ENCODE measurements around the gene MCOLN2.
"Not testable (repeated sequence)": the region's sequence is repeated elsewhere in the genome, so short reads cannot be mapped to it uniquely, and the experiment has no call there.

Gene MCOLN2

GRCh38 chr1:84996846-84997666 is at the start of gene MCOLN2:
Gene MCOLN2, minus strand, starts transcription at chr1:84997113. Its CDS starts 241 bp downstream, at chr1:84996872.
- peak in 1 of 2 donors; percentile 30 for DNase-seq

GRCh38 chr1:85042413-85042812 is 45.5 kb upstream of the MCOLN2 start:
- DNase-seq, result no peak

GRCh38 chr1:85041793-85042192 is 44.9 kb upstream of the MCOLN2 start:
- DNase-seq, result no peak

DNA sequence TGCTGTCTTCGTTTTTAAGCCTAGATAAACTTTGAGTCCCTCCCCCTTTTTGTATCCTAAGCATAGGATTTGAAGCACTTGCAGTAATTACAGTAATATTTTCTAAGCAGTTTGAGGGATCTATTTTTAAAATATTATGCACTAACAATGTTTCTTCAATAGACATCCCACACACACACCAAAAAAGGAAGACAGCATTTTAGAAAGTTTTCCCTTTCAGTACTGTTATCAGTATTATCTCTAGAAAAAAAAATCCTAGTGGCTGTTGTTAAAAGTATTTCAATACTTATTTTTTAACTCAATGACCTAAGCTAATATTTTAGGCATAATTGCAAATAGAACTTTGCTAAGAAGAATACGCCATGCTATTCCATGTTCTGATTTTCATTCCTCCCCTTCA is 36.3 kb upstream of the MCOLN2 start:
- DNase-seq, result no peak

DNA sequence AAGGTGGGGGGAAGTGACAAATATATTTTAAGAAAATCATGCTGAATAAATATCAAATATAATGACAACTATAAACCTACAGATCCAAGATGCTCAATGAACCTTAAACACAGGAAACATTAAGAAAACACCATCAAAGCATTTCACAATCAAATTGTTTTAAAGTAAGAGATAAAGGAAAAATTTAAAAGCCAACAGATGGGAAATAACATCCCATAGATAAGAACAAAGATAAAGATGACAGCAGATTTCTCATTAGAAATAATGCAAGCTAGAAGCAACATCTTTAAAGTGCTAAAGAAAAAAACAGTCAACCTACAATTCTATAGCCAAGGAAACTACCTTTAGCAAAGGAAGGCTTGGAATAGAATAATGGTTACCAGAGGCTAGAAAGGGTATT is 33.6 kb upstream of the MCOLN2 start:
- DNase-seq, result no peak

- no peak for DNase-seq
Measured at GRCh38 chr1:85028151-85028550, 31.2 kb upstream of the MCOLN2 start.

GRCh38 chr1:85027242-85027983 is 30.5 kb upstream of the MCOLN2 start:
- DNase-seq, result no peak

GRCh38 chr1:85025940-85026339 is 29.0 kb upstream of the MCOLN2 start:
- DNase-seq, result no peak

GRCh38 chr1:85024736-85025135 is 27.8 kb upstream of the MCOLN2 start:
- no peak for DNase-seq

DNA sequence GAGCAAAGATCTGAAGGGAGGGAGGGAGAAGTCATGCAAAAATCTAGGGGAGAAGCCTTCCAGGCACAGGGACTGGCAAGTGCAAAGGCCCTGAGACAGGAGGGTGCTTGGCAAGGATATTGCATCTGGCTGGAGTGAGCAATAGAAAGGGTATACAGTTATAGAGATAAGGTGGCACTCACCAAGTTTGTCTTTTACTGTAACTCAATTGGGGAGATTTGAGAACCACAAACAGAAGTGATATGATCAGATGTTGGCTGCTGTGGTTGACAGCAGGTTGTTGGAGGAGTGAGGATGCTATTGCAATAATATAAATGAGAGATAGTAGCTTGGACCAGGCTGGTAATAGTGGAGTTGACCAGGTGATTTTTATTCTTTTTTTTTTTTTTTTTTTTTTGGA is 25.8 kb upstream of the MCOLN2 start:
- no peak for DNase-seq

DNA sequence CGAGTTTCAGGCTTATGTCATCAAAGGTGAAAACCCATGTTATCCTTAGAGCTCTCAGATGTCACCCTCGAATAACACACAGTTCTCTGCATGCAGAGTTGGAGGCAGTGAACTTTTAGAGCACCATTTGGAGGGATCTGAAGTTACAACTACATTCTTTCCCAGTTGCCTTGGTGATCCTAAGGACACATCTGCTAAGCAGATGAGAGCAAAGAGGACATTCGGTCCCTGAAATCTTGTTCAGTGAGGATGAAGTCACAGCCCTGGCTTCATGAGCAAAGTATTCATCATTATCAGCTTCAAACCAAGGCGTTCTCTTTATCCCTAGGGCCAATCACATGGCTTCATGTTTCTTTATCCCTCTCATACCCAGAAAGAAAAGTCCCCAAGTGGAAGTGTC is 23.1 kb upstream of the MCOLN2 start:
- DNase-seq, result no peak

DNA sequence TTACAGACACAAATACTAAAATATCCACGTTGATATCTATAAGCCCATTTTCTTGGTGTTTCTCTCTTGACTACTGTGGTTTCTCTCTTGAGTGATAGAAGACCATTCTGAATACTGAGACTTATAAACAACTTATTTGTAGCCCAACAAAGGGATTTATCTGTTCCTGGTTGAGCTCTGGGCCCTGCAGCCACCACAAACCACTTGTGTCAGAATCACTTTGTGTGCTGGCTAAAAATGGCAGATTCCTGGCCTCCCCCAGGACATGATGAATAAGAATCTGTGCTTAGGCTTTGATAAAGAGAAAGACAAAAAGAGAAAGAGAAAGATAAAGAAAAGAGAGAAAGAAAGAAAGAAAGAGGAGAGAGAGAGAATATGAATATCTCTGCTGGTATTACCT is 18.9 kb upstream of the MCOLN2 start:
- no peak for DNase-seq

GRCh38 chr1:85005641-85006040 is 8.7 kb upstream of the MCOLN2 start:
- DNase-seq, result not testable (repeated sequence)

- DNase-seq, result no peak
Measured at GRCh38 chr1:85001742-85002141, 4.8 kb upstream of the MCOLN2 start.

DNA sequence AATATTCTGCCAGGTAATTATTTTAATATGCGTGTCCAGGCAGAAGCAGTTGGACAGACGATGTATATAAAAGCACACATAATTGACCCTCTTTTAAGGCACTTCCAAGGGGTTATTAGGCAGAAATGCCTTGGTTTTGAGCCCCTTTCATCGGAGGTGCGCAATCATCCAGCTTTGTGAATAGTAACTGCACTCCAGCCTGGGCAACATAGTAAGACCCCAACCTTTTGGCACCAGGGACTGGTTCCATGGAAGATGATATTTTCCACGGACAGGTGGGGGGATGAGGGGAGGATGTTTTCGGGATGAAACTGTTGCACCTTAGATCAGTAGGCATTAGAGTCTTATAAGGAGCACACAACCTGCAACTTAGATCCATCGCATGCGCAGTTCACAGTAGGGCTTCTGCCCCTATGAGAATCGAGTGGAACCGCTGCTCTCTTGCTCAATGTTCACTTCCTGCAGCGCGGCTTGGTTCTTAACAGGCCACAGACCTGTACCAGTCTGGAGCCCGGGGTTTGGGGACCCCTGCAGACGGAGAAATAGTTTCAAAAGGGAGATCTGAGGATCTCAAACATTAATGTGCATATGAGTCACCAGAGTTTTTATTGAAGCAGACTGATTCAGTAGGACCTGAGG is 1.8 kb upstream of the MCOLN2 start:
- no peak for DNase-seq

- DNase-seq, result no peak
Measured at GRCh38 chr1:84997667-84998600, 1.0 kb upstream of the MCOLN2 start.

DNA sequence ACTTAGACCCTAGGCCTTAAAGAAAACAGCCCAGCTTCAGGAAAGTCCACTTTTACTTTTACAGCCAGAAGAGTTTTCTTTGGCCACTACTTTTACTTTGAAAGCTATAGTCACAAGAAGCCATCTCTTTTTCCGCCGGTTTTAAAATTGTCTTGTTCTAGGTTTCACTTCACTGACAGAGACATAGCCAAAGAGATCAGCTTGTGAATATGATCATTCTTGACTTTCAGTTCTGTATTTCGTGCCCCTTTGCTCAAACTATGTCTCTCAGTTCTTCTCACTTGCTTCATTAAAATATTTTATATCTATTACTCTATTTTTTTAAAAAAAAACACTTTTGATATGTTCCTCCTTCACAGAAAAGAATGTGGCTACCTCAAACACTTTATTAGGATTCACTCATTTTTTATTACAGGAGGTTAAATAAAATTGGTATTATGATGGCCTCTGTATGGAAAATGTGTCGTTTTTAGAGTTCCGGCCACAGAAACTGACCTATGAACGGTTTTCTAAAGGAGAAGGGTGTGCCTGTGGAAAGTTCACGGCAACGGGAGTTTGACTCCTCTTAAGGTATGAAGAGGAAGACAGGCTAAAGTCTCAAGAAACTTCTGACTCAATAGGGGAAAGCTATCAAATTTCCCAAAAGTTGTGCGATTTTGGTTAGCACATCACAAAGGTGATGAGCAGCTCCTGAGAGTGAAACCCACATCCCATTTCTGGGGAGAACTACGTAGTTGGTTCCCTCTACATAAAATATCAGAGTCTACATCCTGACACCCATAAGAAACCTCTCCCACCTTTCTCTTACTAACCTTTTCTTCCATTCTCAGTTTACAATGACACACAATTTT is 1.2 kb downstream of the MCOLN2 start:
- DNase-seq, result no peak

DNA sequence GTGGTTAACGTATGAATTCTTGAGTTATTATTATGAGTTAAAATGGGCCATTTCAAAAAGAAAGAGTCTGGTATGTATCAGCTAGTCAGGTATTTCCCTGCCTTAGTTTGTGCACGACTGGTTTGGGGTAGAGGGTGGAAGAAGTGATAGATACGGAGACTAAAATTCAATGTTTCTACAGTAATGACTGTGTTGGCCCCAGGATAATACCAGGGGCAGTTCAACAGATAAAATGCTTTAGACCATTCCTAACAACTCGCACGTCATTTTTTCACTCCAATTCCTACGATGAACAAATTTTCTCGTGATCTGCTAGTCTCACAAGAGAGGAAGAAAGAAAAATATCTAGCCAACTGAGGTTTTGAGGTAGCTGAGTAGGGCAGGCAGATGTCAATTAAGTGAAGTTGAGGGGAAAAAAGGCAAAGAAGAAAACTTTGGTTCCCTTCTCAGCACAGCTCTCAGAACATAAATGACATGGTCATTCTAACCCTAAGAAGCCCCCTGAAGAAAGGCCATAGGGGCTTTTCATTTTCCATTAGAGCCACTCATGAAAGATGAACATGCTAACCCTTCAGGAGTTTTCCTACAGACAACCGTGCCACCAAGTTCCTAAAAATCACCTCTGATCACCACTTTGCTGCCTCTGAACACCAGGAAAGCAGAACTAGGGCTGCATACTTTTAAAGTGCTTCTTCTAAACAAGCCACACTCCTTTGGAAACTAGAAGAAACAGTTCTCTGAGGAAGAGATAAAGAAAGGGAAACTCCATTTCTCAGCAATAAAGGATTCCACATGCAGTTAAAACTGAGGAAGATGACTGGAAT is 5.6 kb downstream of the MCOLN2 start:
- no peak for DNase-seq

GRCh38 chr1:84988588-84988987 is 8.3 kb downstream of the MCOLN2 start:
- DNase-seq, result no peak

GRCh38 chr1:84986561-84986960 is 10.4 kb downstream of the MCOLN2 start:
- not testable (repeated sequence) for DNase-seq

- no peak for DNase-seq
Measured at GRCh38 chr1:84985365-84985764, 11.5 kb downstream of the MCOLN2 start.

All from hippocampal formation (tissue), 2 donors.